Measurements from ENCODE around the gene SELENOO. TPM values are rescaled to one million over a fixed set of nuclear protein-coding genes. Genes with fewer than 3 reads are reported as not detected.

The SELENOO gene
- total and polyA plus RNA-seq, 9 donors = 0.40 to 31.1 (median 23.0) TPM

DNA sequence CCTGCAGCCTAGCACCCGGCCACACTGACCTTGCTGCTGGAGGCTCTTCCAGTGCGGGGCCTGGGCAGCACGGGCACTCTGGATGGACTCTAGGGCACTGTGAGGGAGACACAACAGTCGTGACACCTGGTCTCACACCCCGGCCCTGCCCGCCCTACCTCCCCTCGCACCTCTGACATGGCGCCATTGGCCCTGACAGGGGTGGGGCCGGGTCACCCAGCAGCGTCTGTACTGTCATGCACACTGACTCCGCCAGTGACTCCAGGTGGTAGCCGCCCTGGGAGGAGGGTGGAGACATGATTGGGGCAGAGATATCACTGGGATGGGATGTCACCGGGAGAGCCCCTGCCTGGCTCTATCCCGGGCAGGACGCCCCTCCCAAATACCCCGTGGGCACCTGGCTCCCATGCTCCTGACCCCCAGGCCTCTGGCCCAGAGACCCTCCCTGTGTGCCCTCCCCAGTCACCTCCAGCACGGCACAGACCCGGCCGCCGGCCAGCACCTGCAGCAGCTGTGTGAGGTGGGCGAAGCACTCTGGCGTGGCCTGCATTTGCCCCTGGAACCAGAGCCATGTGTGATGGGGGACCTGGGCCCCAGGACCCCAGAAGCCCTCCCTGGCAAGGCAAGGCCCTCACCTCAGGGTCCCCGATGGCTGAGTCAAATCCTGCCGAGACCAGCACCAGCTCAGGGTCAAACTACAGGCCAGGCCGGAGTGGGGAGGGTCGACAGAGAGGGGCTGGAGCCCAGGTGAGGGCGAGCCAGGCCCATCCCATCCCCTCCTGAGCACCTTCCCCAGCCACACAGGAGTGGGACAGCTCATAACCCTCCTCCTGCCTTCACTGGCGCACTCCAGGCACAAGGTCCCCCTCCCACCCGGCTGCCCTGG lies 47.6 kb downstream of the SELENOO start:
- 77 to 82% (median 82%) methylated on average over 28 to 29 of the region's 29 CpGs for WGBS, 3 donors
- Histone ChIP-seq H3K36me3 (no peaks in the 10 kb centered on the region), H3K4me3 (no peak overlapping the region), H3K4me1 (ENCODE audit: insufficient read depth) (peaks cover 14% of the 10 kb centered on the region), H3K27me3 (no peaks in the 10 kb centered on the region), H3K9me3 (no peaks in the 10 kb centered on the region), H3K27ac (no peak overlapping the region)
- intact Hi-C loops (cut with DNase I) = loop anchor here in 2 of 4 donors (10.0 kb wide), 2 partner anchors 256 to 276 kb away; partner anchors contain the start of genes LMF2 (in 1 of the 2), NCAPH2 (in 1 of the 2) and SCO2 (in 1 of the 2)
- peak in 2 of 5 donors; percentile 43 to 44 for DNase-seq
- no peak for TF ChIP-seq POLR2A (IDR thresholded peaks at IDR 0.05)
- TF ChIP-seq, protein P1, sequence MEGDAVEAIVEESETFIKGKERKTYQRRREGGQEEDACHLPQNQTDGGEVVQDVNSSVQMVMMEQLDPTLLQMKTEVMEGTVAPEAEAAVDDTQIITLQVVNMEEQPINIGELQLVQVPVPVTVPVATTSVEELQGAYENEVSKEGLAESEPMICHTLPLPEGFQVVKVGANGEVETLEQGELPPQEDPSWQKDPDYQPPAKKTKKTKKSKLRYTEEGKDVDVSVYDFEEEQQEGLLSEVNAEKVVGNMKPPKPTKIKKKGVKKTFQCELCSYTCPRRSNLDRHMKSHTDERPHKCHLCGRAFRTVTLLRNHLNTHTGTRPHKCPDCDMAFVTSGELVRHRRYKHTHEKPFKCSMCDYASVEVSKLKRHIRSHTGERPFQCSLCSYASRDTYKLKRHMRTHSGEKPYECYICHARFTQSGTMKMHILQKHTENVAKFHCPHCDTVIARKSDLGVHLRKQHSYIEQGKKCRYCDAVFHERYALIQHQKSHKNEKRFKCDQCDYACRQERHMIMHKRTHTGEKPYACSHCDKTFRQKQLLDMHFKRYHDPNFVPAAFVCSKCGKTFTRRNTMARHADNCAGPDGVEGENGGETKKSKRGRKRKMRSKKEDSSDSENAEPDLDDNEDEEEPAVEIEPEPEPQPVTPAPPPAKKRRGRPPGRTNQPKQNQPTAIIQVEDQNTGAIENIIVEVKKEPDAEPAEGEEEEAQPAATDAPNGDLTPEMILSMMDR (IDR thresholded peaks at IDR 0.05) = no peak
- TF ChIP-seq EP300 (IDR thresholded peaks at IDR 0.05) = no peak

DNA sequence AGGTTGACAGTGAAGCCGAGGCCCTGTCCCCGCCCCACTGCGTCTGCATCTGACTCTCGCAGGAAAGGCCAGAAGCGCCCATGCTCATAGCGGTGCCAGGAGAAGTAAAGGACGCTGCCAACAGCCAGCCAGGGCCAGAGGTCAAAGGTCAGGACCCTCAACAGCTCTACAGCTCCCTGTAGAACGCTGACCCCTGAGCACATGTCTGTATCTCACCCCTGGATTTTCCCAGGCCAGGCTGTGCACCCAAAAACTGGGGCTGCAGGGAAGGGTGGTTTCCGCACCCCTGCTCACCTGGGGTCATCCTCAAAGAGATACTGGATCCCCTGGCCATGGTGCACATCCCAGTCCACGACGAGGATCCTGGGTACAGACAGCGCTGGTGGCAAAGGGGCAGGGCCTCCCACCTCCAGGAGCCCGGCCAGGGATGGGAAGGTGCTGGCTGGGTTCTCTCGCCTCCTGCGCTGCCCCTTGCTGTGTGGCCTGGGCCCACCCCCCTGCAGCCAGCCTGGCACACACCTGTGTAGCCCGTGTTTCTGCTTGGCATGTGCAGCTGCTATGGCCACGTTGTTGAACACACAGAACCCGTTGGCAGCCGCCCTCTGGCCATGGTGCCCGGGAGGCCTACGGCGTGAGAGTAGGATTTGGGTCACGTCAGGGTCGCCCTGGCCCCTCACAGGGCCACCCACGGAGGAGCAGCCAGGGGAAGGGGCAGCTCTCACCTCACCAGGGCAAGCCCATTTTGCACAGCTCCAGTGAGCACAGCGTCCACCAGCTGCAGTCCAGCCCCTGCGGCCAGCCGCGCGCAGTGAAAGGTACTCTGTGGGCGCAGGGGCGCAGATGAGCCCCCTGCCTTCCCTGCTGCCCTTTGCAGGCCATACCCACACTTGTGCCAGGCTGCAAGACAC lies 48.8 kb downstream of the SELENOO start:
- Histone ChIP-seq H3K9me3 (no peaks in the 10 kb centered on the region), H3K27me3 (no peaks in the 10 kb centered on the region), H3K27ac (no peak overlapping the region), H3K36me3 (no peaks in the 10 kb centered on the region), H3K4me1 (ENCODE audit: insufficient read depth) (peaks cover 11% of the 10 kb centered on the region), H3K4me3 (no peak overlapping the region)
- WGBS, 3 donors = 78 to 83% (median 82%) methylated on average over 32 of the region's 32 CpGs
- TF ChIP-seq EP300 (IDR thresholded peaks at IDR 0.05) = no peak
- TF ChIP-seq, protein P1 (IDR thresholded peaks at IDR 0.05) = no peak
- no peak for TF ChIP-seq POLR2A (IDR thresholded peaks at IDR 0.05)
- DNase-seq = peak in 3 of 5 donors; percentile 50 to 52 (median 52)
- intact Hi-C loops (cut with DNase I) = loop anchor here (5.0 to 10.0 kb wide), 3 partner anchors 93 to 275 kb away; partner anchors contain the start of genes PPP6R2 (in 2 of the 4), SCO2 (in 2 of the 4), LMF2 (in 1 of the 4) and NCAPH2 (in 1 of the 4)

DNA sequence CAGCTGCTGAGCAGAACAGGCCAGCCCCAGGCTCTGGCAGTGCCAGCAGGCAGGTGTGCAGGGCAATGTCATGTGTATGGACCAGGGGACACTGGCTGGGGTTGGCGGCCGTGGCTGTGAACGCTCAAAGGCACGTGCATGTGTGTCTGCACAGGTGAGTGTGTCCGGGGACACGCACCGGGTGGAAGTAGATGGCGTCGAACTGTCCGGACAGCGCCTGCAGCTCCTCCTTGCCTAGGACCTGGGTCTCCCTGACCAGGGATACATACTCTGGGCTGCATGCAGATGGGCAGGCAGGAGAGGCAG lies 49.4 kb downstream of the SELENOO start:
- Histone ChIP-seq H3K36me3 (no peaks in the 10 kb centered on the region), H3K4me1 (ENCODE audit: insufficient read depth) (peaks cover 11% of the 10 kb centered on the region), H3K9me3 (no peaks in the 10 kb centered on the region), H3K27ac (no peak overlapping the region), H3K4me3 (peak overlapping the region; percentile 57), H3K27me3 (no peaks in the 10 kb centered on the region)
- WGBS, 3 donors = 55 to 70% (median 63%) methylated on average over 11 of the region's 11 CpGs
- TF ChIP-seq POLR2A (IDR thresholded peaks at IDR 0.05) = no peak
- TF ChIP-seq, protein P1 (IDR thresholded peaks at IDR 0.05) = no peak
- no peak for TF ChIP-seq EP300 (IDR thresholded peaks at IDR 0.05)
- DNase-seq = no peak
- intact Hi-C loops (cut with DNase I) = loop anchor here in 3 of 4 donors (5.0 to 10.0 kb wide), 2 partner anchors 92 to 275 kb away; partner anchors contain the start of genes PPP6R2 (in 2 of the 3) and SCO2 (in 1 of the 3)

Measured in ovary (tissue), 9 donors.